Subcutaneous adipose tissue (tissue), 4 donors: ENCODE measurements around the gene CORO2B. TPM values are rescaled to one million over a fixed set of nuclear protein-coding genes. Genes with fewer than 3 reads are reported as not detected.

ENCODE experiments used
- total RNA-seq, 4 donors: library from RNA; depleted of rRNA; stranded (reverse); fragments of >200 nt; gene quantifications; one replicate each; pipeline ENCODE4 v1.1.0, GENCODE V29; 2016
- TF ChIP-seq, protein P1 (sequence below): fragments of 450-650 bp; IDR thresholded peaks from one replicate; pipeline ENCODE4 v1.5.1; 2016; ENCODE audit warnings: low read depth, mild to moderate bottlenecking, control low read depth, antibody characterized with exemption, moderate library complexity

CORO2B gene
- total RNA-seq, 4 donors from 2014 or later, result 5.4 to 15.3 (median 9.7) TPM

DNA sequence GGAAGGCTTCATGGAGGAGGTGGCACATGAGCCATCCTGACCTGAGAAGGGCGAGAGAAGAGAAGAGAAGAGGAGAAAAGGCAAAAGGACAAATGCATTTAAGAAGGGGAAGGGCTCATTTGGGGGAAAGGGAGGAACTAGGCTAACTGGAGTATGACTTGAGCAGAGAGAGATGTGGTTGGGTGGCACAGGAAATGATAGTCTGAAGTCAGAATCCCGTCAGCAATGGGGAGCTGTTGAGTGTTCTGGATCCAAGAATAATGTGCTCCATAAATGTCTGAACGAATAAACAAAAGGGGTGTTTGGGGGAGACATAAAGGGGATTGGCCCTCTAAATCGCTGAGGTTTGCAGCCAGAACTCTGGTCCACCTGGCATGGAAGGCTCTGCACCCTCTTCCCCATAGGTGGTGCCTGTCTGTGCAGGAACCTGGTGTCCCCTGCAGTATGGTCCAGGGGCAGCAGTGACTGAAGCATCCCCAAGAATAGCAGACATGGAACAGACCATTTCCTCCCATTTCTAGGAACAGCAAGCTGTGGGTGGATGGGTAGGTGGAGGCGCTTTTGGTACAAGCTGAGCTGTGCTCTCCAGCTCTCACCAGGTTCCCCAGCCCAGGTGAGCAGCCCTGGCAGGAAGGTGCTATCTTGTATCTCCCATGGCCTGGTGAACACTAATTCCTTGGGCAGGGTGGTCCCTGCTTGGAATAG lies 15.2 kb downstream of the CORO2B start:
- TF ChIP-seq, protein P1, sequence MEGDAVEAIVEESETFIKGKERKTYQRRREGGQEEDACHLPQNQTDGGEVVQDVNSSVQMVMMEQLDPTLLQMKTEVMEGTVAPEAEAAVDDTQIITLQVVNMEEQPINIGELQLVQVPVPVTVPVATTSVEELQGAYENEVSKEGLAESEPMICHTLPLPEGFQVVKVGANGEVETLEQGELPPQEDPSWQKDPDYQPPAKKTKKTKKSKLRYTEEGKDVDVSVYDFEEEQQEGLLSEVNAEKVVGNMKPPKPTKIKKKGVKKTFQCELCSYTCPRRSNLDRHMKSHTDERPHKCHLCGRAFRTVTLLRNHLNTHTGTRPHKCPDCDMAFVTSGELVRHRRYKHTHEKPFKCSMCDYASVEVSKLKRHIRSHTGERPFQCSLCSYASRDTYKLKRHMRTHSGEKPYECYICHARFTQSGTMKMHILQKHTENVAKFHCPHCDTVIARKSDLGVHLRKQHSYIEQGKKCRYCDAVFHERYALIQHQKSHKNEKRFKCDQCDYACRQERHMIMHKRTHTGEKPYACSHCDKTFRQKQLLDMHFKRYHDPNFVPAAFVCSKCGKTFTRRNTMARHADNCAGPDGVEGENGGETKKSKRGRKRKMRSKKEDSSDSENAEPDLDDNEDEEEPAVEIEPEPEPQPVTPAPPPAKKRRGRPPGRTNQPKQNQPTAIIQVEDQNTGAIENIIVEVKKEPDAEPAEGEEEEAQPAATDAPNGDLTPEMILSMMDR, result no peak

DNA sequence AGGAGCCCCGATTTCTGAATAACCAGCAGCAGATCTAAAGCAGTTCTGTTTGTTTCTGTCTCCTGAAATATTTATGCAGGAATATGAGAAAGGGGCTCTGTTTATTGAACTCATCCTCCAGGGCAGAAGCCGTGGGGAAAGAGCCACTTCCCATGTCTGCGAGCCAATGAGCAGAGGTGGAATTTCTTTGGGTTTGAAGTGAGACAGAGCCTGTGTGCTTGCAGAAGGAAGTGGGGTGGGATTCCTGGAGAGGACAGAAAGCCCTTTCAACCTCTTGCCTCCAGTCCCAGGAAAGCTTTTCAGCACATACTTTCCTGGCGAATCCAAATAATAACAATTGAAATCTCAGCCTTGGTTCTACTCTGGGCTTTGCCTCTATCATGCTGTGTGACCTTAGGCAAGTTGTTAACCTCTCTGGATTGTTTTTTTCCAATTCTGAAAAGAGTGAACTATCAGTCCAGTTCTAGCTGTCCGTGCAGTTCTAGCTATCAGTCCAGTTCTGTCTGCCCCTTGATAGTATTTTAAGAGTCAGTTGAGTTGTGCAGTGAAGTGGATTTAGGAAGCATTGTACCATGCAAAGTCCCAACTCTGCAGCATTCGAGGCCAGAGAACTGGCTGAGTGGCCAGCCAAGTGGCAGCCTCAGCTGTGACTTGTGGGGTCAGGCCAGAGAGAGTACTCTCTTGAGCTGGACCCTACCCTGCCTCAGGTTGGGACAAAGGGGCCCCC lies 15.9 kb downstream of the CORO2B start:
- TF ChIP-seq, protein P1, result no peak

DNA sequence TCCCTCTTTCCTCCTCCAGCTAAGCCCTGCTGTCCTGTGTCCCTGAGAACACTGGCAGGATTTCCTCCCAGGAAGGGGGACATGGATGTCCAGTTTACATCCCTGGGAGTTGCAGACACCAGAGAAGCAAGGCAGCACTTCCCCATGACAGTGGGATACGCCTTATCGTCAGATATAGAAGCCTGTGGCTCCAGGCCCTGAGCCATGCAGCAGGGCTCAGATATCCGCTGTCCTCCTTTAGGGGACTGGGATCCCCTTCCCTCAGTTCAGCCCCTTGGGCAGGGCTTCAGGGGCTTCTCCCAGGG lies 16.4 kb downstream of the CORO2B start:
- TF ChIP-seq, protein P1, result no peak

DNA sequence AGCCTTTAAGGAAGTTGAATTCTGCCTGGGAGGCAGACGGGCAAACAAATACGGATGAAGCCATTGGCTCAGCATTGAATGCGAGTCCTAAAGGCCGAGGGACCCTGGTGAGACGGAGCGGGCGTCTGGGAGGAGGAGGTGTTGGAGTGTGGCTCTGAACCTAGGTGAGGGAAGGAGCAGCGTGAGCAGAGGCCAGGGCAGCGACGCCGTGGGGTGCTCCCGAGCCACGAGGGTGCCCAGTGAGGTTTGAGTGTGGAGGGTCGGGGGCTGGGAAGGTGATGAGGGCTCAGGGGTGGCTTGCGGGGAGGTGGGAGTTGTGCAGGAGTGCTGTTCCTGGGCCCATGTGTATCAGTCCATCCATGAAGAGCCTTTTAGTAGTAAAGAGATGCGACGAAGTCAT lies 17.0 kb downstream of the CORO2B start:
- TF ChIP-seq, protein P1, result no peak

DNA sequence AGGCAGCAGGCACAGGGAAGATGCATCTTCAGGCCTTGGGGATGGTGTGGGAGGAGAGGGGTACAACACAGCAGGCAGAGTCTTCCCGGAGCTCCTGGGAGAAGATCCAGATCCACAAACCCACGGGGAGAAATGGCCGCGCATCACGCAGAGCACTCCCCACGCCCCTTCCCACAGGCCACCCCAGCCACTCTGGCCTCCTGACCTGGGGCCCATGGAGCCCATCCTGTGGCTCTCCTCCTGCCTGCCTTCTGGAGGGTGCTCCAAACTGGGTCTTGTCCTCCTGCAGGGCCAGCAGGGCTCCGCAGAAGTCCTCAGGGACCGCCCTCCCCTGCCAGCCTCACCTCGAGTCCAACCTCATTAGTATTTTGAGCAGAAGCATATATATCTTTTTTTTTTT lies 17.9 kb downstream of the CORO2B start:
- TF ChIP-seq, protein P1, result no peak

DNA sequence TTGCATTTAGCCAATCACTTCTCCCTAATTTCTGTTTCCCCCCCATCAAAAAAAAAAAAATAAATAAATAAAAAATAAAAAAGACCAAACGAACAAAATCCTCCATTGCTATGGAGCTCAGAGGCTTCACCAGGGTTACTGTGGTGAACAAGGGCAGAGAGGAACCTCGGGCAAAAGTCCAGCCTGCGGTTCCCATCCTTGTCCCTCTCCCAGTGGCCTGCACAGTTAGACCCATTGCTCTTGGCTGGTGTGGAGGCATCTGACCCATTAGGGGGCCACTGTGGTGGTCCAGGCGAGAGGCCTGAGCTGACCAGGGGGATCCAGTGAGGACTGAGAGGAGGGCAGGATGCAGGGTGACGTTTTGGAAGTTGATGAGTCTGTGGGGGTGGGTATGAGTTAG lies 18.8 kb downstream of the CORO2B start:
- TF ChIP-seq, protein P1, result no peak

DNA sequence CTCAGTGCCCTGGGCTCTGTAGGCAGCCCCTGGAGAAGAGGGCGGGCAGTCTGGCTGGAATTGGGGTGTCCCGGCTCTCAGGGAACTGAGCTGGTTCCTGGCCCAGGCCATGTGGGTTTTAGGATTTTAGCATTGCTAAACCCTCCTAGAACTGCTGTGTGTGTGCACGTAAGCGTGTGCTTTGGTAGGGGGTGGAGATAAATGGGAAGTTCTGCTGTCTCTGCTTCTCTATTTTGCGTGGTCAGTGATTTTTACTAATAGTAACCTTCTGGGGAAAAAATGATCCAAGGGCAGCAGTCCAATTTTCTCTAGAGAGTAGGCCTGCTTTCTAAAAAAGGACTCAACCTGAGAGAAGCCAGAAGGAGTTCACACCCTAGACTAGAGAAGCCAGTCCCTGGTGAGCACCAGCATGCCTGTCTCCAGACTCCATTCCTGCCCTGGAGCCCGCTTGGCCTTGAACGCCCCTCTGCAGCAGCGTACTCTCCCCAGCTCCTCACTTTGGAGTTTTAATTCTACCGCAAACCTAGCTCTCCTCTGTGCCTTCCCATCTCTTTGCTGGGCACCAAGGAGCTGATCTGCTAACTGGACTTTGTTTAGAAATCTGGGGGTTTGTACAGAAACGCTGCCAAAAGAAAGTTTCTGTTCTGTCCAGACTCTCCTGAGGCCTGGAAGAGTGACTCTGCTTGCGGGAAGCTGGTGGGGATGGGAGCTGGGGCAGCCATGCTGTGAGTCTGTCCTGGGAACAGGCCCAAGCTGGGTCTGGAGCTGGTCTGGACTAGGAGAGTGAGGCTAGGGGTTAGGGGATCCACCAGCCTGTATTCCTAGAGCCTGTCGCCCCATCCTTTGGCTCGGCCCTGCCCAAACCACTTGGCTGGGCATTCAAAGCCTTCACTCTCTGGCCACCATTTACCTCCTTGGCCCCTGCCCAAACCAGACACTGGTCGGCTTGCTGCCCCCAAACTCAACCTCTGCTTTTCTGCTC lies 19.7 kb downstream of the CORO2B start:
- TF ChIP-seq, protein P1, result no peak
